B cell (primary cell): Measurements from ENCODE around the gene NDUFS4.

ENCODE experiments used
- EZH2 ChIP-seq: IDR thresholded peaks from 2 replicates; pipeline ENCODE4 v1.6.1; 2012; ENCODE audit warnings: borderline replicate concordance, low read depth, mild to moderate bottlenecking, moderate library complexity, low read length; ENCODE audit not compliant: insufficient read depth, poor library complexity, severe bottlenecking
- TF ChIP-seq, protein P1 (sequence below): fragments of 200-600 bp; IDR thresholded peaks from one replicate; pipeline ENCODE4 v1.8.0; 2022; ENCODE audit warnings: antibody characterized with exemption, mild to moderate bottlenecking

DNA sequence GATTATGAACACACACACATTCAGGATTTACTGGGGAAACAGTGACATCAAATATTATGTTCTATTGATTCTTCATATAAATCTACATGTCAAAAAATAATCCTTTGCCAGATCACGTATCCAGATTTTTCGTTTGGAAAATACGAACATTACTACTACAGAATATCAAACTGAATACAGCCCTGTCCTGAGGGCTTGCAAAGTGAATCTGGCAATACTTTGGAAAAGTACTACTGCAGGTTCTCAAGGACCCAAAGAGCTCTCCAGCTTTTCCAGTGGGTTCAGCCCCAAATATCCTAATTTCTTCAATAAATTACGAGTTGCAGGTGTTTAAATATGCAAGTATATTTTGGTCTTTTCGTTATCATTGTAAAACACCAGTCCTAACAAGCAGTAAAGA is 411 bp upstream of the NDUFS4 start:
- TF ChIP-seq, protein P1, sequence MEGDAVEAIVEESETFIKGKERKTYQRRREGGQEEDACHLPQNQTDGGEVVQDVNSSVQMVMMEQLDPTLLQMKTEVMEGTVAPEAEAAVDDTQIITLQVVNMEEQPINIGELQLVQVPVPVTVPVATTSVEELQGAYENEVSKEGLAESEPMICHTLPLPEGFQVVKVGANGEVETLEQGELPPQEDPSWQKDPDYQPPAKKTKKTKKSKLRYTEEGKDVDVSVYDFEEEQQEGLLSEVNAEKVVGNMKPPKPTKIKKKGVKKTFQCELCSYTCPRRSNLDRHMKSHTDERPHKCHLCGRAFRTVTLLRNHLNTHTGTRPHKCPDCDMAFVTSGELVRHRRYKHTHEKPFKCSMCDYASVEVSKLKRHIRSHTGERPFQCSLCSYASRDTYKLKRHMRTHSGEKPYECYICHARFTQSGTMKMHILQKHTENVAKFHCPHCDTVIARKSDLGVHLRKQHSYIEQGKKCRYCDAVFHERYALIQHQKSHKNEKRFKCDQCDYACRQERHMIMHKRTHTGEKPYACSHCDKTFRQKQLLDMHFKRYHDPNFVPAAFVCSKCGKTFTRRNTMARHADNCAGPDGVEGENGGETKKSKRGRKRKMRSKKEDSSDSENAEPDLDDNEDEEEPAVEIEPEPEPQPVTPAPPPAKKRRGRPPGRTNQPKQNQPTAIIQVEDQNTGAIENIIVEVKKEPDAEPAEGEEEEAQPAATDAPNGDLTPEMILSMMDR, result no peak
- TF ChIP-seq EZH2, result no peak
